WTC11 (cell line): ENCODE data around the gene FFAR2.

Source experiments
- NR2C2 ChIP-seq: sonication (generic); formaldehyde crosslinking; IDR thresholded peaks from 2 replicates; pipeline ENCODE4 v1.8.0; 2022; ENCODE audit warnings: mild to moderate bottlenecking, missing genetic modification reagents
- ZNF317 ChIP-seq: sonication (generic); formaldehyde crosslinking; IDR thresholded peaks from 2 replicates; pipeline ENCODE4 v1.8.1; 2023; ENCODE audit warnings: low read depth, mild to moderate bottlenecking, moderate library complexity, missing genetic modification reagents, borderline replicate concordance

DNA sequence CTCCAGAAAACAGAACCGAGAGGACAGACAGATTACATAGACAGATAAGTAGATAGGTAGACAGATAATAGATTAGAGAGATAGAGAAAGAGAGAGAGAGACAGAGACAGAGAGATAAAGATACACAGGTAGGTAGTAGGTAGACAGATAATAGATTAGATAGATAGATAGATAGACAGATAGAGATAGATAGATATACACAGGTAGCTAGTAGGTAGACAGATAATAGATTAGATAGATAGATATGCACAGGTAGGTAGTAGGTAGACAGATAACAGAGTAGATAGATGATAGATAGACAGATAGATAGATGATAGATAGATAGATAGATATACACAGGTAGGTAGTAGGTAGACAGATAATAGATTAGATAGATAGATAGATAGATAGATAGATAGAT is 10.1 kb downstream of the FFAR2 start:
- TF ChIP-seq NR2C2 (CRISPR knock-in tag) = no peak
- TF ChIP-seq ZNF317 (CRISPR knock-in tag) = no peak
